HG02571 (cell line): ENCODE data around the gene LHX2.

Experiments used
- ATAC-seq: cut with Tn5 transposase; IDR thresholded peaks from one replicate; pipeline ENCODE4 v1.9.1; 2021; ENCODE audit warnings: mild to moderate bottlenecking, moderate library complexity; ENCODE audit not compliant: unreplicated experiment

The LHX2 gene

GRCh38 chr9:123998970-123999621 lies 12.5 kb upstream of the LHX2 start:
- no peak for ATAC-seq

DNA sequence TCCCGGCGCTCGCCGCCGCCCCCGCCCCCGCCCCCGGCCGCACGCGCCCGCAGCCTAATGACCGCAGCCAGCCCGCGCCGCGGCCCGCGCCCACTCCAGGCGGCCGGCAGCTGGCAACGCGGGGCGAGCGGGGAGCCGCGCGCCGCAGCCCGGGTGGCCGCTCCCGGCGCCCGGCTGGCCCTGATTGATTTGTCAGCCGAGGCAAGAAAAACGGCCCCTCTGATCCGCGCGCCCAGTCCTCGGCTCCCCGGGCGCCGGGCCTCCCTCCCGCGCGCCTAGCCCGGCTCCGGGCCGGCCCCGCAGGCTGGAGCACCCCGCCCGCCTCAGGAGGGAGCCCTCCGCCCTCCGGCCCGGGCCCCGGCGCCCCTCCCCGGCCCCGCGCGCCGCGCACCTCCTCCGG lies 11.9 kb upstream of the LHX2 start:
- ATAC-seq = no peak

GRCh38 chr9:124000161-124000783 lies 11.3 kb upstream of the LHX2 start:
- ATAC-seq = no peak

DNA sequence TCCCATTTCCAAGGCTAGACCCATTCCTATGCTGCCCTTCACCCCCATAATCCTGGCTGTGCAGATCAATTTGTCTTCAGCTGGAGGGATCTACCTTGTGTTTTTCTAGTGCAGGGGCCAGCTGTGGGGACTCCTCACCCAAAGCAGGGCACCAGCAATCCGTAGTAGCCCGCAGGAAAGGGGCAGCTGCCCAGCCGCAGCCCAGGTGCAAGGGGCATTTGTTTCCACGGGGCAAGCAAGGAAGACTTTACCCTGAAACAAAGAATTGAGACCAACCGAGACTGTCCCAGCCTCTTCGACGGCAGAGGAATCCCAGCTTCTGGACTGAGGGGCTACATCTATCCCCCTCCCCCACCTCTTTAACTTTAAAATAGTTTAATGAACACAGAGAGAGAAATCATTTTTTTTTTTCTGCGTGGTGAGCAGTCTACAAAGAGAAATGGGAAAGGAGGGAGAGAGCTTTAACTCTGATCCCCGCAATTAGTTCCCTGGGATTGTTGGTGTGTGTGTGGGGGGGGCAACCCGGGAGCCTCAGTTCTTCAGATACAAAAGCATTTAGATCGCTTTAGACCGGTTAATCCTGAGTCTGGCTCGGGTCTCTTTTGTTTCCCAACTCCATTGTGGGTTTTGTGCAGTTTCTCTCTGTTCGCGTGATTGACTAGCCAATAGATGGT lies 10.6 kb upstream of the LHX2 start:
- no peak for ATAC-seq

- no peak for ATAC-seq
Observed at GRCh38 chr9:124001458-124001799, 10.1 kb upstream of the LHX2 start.

GRCh38 chr9:124001866-124002525 lies 9.6 kb upstream of the LHX2 start:
- ATAC-seq = no peak

DNA sequence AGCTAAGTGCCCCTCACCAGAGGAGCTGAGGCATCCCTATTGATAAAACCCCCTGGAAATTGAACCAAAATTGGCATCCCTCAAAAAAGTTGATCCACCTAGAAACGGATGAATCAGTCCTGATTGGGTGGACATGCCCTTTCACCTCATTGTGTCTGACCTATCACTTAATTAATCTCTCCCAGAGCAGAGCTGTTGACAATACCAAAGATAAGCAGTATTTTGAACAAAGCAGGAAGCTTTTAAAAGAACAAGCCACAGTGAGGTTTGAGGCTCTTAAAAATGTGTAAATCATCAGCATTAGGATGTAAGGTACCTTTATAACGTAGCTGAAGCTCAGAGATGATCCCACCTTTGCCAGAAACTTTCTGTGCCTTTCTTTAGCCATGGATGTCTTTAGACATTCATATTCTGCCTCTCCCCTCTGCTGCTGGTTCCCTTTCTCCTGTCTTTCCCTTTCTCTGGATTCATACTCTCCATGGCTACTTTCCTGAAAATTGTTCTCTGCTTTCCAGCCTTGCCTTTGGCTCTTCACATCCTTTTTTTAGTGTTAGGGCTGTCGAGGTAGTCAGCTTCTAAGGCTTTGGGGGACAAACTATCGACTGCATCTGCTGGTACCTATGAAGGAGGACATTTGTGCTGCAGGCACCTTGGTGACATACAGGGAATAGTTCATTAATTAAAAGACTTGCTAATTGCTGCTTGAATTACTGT lies 7.8 kb upstream of the LHX2 start:
- ATAC-seq = no peak

GRCh38 chr9:124004593-124004992 lies 7.0 kb upstream of the LHX2 start:
- ATAC-seq = no peak

GRCh38 chr9:124005029-124005771 lies 6.4 kb upstream of the LHX2 start:
- no peak for ATAC-seq

- no peak for ATAC-seq
Observed at GRCh38 chr9:124006448-124007361, 4.9 kb upstream of the LHX2 start.

- no peak for ATAC-seq
Observed at GRCh38 chr9:124007565-124008302, 3.8 kb upstream of the LHX2 start.

DNA sequence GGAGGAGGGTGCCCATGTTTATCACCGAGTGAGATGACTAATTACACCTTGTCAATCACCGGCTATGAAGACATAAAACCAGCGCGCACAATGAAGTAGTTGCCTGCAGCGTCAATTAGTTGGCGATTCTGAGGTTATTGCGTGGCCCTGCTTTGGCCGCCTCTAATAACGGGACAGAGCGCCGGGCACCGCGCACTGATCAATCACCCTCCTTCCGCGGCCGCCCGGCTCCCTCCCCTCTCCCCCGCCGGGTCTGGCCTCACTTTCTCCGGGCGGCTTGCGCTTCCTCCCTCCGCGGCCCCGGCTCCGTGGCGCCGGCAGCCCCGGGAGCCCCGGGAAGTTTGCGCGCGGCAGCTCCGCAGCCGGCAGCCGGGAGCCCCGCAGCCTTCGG lies 3.3 kb upstream of the LHX2 start:
- no peak for ATAC-seq

- no peak for ATAC-seq
Observed at GRCh38 chr9:124008694-124009530, 2.7 kb upstream of the LHX2 start.

- no peak for ATAC-seq
Observed at GRCh38 chr9:124009531-124010217, 1.9 kb upstream of the LHX2 start.

DNA sequence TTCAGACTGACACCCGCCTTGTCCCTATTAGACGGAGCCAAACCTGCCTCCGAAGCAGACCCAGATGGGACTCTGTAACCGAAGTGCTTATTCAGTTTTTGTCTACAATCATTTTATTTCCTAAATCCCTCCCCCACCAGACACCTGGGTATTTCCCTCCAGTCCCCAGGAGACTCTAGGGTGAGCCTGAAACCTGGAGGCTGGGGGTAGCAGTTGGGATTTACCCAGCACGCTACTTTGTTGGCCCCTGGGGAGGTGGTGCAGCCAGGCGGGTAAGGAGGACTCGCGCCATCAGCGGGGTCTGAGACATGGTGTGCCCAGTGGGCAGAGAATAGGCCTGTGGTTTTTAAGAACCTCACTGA lies 1.3 kb upstream of the LHX2 start:
- ATAC-seq = no peak

DNA sequence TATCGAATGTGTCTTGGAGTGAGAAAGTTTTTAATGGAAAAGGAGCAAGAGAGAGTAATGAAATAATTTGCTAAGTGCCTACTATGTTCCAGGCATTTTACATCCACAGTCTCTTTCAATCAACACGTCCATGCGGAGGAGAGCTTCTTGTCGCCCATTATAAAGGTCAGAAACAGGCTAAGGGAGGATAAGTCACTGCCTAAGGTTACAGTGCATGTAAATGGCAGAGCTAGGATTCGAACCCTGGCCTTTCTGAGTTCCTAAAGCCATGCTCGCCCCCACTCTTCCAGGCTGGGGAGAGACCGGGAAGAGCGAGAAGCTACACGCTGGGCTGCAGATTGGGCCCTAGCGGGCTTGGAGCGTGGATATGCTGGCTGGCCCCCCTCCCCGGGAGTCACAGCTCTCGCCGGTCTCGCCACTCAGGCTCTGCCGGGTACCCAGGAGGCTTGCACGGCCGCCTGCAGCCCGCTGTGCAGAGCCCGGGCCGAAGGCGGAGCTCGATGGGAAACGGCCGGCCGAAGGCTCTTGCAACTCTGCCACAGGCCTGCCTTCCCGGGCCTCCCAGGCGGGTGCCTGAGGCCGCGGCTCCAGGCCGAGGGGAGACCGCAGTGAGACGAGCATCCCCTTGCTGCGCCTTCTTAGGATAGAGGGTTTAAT lies 775 bp upstream of the LHX2 start:
- ATAC-seq = no peak
